OCI-LY3 (cell line): Measurements from ENCODE around the gene CHMP4A.
A peak's percentile ranks its signal among the peaks of the same experiment; 100 is the strongest.

Source experiments
- CTCF ChIP-seq: fragments of 200-600, 300-600 bp; sonication (generic); IDR thresholded peaks from 2 replicates; pipeline ENCODE4 v1.5.1; 2014; ENCODE audit warnings: antibody characterized with exemption, low read length, low read depth
- EZH2phosphoT487 ChIP-seq: fragments of 200-600 bp; shearing (Covaris generic); IDR thresholded peaks from 2 replicates; pipeline ENCODE4 v1.6.1; 2018; ENCODE audit warnings: antibody characterized with exemption, mixed run types, low read depth

DNA sequence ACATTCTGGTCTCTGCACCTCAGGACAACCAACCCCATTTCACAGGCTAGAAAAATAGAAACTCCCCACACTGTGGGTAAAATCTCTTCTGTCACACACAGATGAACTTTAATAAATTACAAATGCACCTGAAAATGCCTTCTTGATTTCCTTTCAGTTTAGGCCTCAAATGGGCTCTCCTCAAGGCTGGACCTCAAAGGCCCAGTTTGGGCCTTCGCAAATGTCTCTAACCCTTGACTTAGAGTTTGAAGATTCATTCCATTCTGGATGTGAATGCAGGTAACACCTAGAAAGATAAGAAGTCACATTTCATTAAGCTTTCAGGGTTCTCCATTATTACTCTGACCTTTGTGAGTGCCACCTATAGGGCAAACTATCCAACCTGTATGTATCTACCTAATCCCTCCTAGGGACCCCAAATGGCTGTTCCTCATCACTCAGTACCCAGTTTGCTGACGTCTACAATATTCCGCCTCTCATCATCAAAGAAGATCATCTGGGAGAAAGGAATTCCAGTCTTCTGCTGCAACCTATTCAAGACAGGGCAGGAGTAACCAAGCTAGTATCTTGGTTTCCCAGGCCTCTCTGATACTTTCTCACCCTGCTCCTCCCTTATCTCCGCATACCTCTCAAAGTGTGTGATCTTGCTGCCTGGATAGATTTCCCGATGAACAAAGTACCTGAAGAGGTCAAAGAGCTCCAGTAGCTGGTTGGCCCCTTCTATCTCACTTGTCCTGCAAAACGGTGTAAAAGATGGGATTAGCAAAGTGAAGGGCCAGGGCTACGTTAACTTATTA lies 776 bp upstream of the CHMP4A start:
- peak; percentile 12; the same call in 1 of the 2 replicates for TF ChIP-seq CTCF
- TF ChIP-seq EZH2phosphoT487 = no peak
